Fibroblast of lung (primary cell): ENCODE results near the gene RPUSD3. TPM values are rescaled to one million over a fixed set of nuclear protein-coding genes. Genes with fewer than 3 reads are reported as not detected.

ENCODE experiments used
- DNase-seq, 2 donors: peaks; one replicate each; pipeline versions ENCODE4 v3.0.0 to v3.0.0-alpha.2; 2010; ENCODE audit warnings: low read depth in 2 of 2
- H2AFZ ChIP-seq: 2 replicates; pipeline ENCODE4 v1.5.1; 2012; ENCODE audit warnings: low read length, control low read depth, inconsistent platforms
- H3K27ac ChIP-seq: 2 replicates; pipeline ENCODE4 v1.5.1; 2011; ENCODE audit warnings: low read length, control low read depth; ENCODE audit not compliant: insufficient read depth
- H3K27me3 ChIP-seq: 2 replicates; pipeline ENCODE4 v1.5.1; 2011; ENCODE audit warnings: mild to moderate bottlenecking, low read length; ENCODE audit not compliant: control insufficient read depth, insufficient read depth
- H3K36me3 ChIP-seq: 2 replicates; pipeline ENCODE4 v1.5.1; 2011; ENCODE audit warnings: low read length; ENCODE audit not compliant: control insufficient read depth, insufficient read depth
- H3K4me1 ChIP-seq: 2 replicates; pipeline ENCODE4 v1.5.1; 2011; ENCODE audit warnings: low read length; ENCODE audit not compliant: control insufficient read depth, insufficient read depth; ENCODE audit errors: extremely low read depth
- H3K4me2 ChIP-seq: 2 replicates; pipeline ENCODE4 v1.5.1; 2011; ENCODE audit warnings: low read length, control low read depth; ENCODE audit not compliant: insufficient read depth; ENCODE audit errors: extremely low read depth
- H3K4me3 ChIP-seq, 4 experiments: fragments of 200-600 bp in 1 of 4; sonication (generic) in 1 of 4; replicated peaks in 1 of 4; 2 replicates each; pipeline ENCODE4 v1.5.1; 2011 to 2016; ENCODE audit warnings: low read length in 4 of 4, low read depth in 3 of 4, mild to moderate bottlenecking in 3 of 4, control low read depth in 2 of 4, inconsistent platforms in 1 of 4, mixed read lengths in 1 of 4; ENCODE audit not compliant: insufficient read depth in 1 of 4; ENCODE audit errors: control extremely low read depth in 1 of 4
- H3K79me2 ChIP-seq: 2 replicates; pipeline ENCODE4 v1.5.1; 2012; ENCODE audit warnings: mild to moderate bottlenecking, low read length, inconsistent platforms; ENCODE audit not compliant: control insufficient read depth, insufficient read depth
- H3K9ac ChIP-seq: 2 replicates; pipeline ENCODE4 v1.5.1; 2011; ENCODE audit warnings: mild to moderate bottlenecking, low read length, control low read depth; ENCODE audit not compliant: insufficient read depth
- H3K9me3 ChIP-seq: 2 replicates; pipeline ENCODE4 v1.5.1; 2012; ENCODE audit warnings: low read depth, low read length; ENCODE audit not compliant: control insufficient read depth, insufficient read depth
- H4K20me1 ChIP-seq: 2 replicates; pipeline ENCODE4 v1.5.1; 2011; ENCODE audit warnings: low read length; ENCODE audit not compliant: control insufficient read depth, insufficient read depth; ENCODE audit errors: extremely low read depth
- EZH2 ChIP-seq: IDR thresholded peaks from 2 replicates; pipeline ENCODE4 v1.5.1; 2012; ENCODE audit warnings: low read length, control low read depth, mild to moderate bottlenecking; ENCODE audit errors: missing control alignments
- polyA plus RNA-seq, 2 donors: library from polyadenylated mRNA; depleted of rRNA in 1 of 2; stranded (reverse) in 1 of 2; unstranded in 1 of 2; fragments of >200 nt; gene quantifications; 2 replicates each; pipeline ENCODE4 v1.2.1, GENCODE V29; 2011 to 2012; ENCODE audit warnings: missing spikeins in 1 of 2
- total RNA-seq: library from RNA; depleted of rRNA; stranded (reverse); fragments of >200 nt; gene quantifications from 2 replicates; pipeline ENCODE4 v1.2.1, GENCODE V29; 2014
- TF ChIP-seq, protein P1 (sequence below), 2 donors: IDR thresholded peaks in 1 of 2; conservative IDR thresholded peaks in 1 of 2; 1 replicate in 1 of 2; 2 replicates in 1 of 2; pipeline ENCODE4 v1.5.1; 2011 to 2012; ENCODE audit warnings: low read length in 2 of 2, control low read depth in 1 of 2, inconsistent platforms in 1 of 2, low read depth in 1 of 2, mild to moderate bottlenecking in 1 of 2

Gene RPUSD3
- total and polyA plus RNA-seq, 2 donors (not counting 1 experiment from before 2014, with no cell fraction given): 17.3 to 22.1 TPM

DNA sequence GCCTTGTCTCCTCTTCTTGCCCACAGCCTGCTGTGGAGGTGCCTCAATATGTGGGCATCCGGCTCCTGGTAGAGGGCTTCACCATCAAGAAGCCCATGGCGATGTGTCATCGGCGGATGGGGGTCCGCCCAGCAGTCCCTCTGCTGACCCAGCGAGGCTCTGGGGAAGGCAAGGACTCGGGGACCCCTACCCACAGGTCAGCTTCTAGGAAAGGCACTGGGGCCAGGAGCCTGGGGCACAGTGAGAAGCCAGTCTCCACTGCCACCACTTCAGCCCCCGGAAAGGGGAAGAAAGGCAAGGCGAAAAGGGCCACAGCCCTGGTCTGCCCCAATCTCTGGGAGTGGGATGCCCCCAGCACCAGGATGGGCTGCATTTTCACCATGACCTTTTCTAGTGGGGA lies 10.7 kb downstream of the RPUSD3 start:
- no peaks in the 10 kb centered on the region for H3K79me2 ChIP-seq
- no peaks in the 10 kb centered on the region for H3K4me1 ChIP-seq
- H3K27me3 ChIP-seq: no peaks in the 10 kb centered on the region
- no peaks in the 10 kb centered on the region for H4K20me1 ChIP-seq
- H3K27ac ChIP-seq: no peak overlapping the region
- H3K36me3 ChIP-seq: peaks cover 11% of the 10 kb centered on the region
- no peak for TF ChIP-seq EZH2
- TF ChIP-seq, protein P1, sequence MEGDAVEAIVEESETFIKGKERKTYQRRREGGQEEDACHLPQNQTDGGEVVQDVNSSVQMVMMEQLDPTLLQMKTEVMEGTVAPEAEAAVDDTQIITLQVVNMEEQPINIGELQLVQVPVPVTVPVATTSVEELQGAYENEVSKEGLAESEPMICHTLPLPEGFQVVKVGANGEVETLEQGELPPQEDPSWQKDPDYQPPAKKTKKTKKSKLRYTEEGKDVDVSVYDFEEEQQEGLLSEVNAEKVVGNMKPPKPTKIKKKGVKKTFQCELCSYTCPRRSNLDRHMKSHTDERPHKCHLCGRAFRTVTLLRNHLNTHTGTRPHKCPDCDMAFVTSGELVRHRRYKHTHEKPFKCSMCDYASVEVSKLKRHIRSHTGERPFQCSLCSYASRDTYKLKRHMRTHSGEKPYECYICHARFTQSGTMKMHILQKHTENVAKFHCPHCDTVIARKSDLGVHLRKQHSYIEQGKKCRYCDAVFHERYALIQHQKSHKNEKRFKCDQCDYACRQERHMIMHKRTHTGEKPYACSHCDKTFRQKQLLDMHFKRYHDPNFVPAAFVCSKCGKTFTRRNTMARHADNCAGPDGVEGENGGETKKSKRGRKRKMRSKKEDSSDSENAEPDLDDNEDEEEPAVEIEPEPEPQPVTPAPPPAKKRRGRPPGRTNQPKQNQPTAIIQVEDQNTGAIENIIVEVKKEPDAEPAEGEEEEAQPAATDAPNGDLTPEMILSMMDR (conservative IDR thresholded peaks at IDR 0.05 in 1 of 2, IDR thresholded peaks at IDR 0.05 in 1 of 2; ENCODE audit: low read depth in 1 of 2, low read length in 2 of 2): no peak
- H2AFZ ChIP-seq: no peak overlapping the region
- H3K9me3 ChIP-seq: no peaks in the 10 kb centered on the region
- no peak overlapping the region for H3K4me3 ChIP-seq
- no peak for DNase-seq
- H3K9ac ChIP-seq: no peak overlapping the region
- no peak overlapping the region for H3K4me2 ChIP-seq

DNA sequence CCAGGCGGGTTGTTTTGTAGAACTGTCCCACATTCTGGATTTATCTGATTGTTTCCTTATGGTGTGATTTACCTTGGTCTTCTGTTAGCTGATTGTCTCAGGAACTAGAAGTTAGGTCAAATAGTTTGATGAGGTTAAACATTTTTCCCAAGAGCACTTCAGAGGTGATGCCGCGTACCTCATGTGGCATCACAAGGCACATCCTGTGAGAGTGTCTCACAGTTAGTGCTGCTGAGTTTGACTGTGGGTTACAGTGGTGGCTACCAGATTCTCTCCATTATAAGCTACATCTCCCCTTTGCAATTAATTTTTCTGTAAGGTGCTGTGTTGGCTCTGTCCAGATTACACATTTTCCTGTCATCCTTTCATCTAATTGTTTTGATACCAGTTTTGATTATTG lies 12.6 kb downstream of the RPUSD3 start:
- Histone ChIP-seq H3K4me2 (no peak overlapping the region), H3K4me1 (no peaks in the 10 kb centered on the region), H3K79me2 (no peaks in the 10 kb centered on the region), H3K36me3 (peaks cover 11% of the 10 kb centered on the region), H3K9ac (no peak overlapping the region), H3K9me3 (no peaks in the 10 kb centered on the region), H3K27me3 (no peaks in the 10 kb centered on the region), H2AFZ (no peak overlapping the region), H4K20me1 (no peaks in the 10 kb centered on the region), H3K27ac (no peak overlapping the region), H3K4me3 (no peak overlapping the region)
- DNase-seq: no peak
- TF ChIP-seq, protein P1 (conservative IDR thresholded peaks at IDR 0.05 in 1 of 2, IDR thresholded peaks at IDR 0.05 in 1 of 2; ENCODE audit: low read depth in 1 of 2, low read length in 2 of 2): no peak
- TF ChIP-seq EZH2: no peak

DNA sequence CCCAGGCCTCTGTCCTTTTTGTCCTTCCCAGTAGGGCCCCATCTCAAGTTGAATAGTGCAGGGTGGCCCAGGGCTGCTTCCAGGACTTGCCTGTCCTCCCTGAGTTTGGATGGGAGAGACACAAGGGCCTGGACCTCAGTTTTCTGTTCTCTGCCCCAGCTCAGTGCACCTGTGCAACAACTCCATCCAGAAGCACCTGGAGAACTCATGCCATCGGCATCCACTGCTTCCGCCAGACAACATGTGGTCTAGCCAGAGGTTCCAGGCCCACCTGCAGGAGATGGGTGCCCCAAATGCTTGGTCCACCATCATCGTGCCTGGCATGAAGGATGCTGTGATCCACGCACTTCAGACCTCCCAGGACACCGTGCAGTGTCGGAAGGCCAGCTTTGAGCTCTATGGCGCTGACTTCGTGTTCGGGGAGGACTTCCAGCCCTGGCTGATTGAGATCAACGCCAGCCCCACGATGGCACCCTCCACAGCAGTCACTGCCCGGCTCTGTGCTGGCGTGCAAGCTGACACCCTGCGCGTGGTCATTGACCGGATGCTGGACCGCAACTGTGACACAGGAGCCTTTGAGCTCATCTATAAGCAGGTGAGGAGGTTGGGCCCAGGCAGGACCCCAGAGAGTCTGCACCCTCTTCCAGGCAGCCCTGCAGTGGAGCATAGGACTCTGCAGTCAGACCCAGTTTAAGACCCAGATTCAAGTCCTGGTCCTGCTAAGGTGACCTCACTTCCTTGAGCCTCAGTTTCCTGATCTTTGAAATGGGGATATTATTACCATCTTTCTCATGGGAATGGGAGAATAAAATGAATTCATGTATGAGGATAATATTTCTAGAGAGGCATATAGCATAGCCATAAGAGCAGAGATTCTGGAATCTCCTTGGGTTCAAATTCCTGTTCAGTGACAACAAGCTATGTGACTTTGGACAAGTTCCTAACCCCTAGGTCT lies 14.7 kb downstream of the RPUSD3 start:
- Histone ChIP-seq H3K4me3 (no peak overlapping the region), H3K27me3 (no peaks in the 10 kb centered on the region), H3K9me3 (no peaks in the 10 kb centered on the region), H3K9ac (no peak overlapping the region), H3K79me2 (no peaks in the 10 kb centered on the region), H3K27ac (no peak overlapping the region), H4K20me1 (no peaks in the 10 kb centered on the region), H2AFZ (no peak overlapping the region), H3K4me1 (no peaks in the 10 kb centered on the region), H3K36me3 (peaks cover 9% of the 10 kb centered on the region), H3K4me2 (no peak overlapping the region)
- TF ChIP-seq, protein P1 (conservative IDR thresholded peaks at IDR 0.05 in 1 of 2, IDR thresholded peaks at IDR 0.05 in 1 of 2; ENCODE audit: low read depth in 1 of 2, low read length in 2 of 2): no peak
- TF ChIP-seq EZH2: no peak
- DNase-seq: no peak
